Activated CD4-positive, alpha-beta T cell treated with anti-CD3 and anti-CD28 coated beads, Interleukin-2, Interleukin-4, amounts not matched to agents 100 ng/mL and 50 ng/mL, durations not matched to agents 16 hours and 8 hours (primary cell): ENCODE data around the gene IKZF2.

Experiments used
- DNase-seq: peaks from one replicate; pipeline ENCODE4 v3.0.0-alpha.2; 2020; ENCODE audit warnings: low spot score

Gene IKZF2

GRCh38 chr2:212958133-212958532 lies 193.3 kb downstream of the IKZF2 start:
- DNase-seq, result no peak

- DNase-seq, result peak; percentile 40
These were observed 193.8 kb downstream of the IKZF2 start for GRCh38 chr2:212957624-212958023.

GRCh38 chr2:212956665-212957607 lies 194.5 kb downstream of the IKZF2 start:
- peak; percentile 11 for DNase-seq

GRCh38 chr2:212953170-212953920 lies 198.1 kb downstream of the IKZF2 start:
- DNase-seq, result no peak

- no peak for DNase-seq
These were observed 201.6 kb downstream of the IKZF2 start for GRCh38 chr2:212949786-212950185.
